ENCODE data around the gene HPX. TPM values are rescaled to one million over a fixed set of nuclear protein-coding genes. Genes with fewer than 3 reads are reported as not detected.

HPX gene
- total RNA-seq, 1 donor from 2014 or later: not detected

DNA sequence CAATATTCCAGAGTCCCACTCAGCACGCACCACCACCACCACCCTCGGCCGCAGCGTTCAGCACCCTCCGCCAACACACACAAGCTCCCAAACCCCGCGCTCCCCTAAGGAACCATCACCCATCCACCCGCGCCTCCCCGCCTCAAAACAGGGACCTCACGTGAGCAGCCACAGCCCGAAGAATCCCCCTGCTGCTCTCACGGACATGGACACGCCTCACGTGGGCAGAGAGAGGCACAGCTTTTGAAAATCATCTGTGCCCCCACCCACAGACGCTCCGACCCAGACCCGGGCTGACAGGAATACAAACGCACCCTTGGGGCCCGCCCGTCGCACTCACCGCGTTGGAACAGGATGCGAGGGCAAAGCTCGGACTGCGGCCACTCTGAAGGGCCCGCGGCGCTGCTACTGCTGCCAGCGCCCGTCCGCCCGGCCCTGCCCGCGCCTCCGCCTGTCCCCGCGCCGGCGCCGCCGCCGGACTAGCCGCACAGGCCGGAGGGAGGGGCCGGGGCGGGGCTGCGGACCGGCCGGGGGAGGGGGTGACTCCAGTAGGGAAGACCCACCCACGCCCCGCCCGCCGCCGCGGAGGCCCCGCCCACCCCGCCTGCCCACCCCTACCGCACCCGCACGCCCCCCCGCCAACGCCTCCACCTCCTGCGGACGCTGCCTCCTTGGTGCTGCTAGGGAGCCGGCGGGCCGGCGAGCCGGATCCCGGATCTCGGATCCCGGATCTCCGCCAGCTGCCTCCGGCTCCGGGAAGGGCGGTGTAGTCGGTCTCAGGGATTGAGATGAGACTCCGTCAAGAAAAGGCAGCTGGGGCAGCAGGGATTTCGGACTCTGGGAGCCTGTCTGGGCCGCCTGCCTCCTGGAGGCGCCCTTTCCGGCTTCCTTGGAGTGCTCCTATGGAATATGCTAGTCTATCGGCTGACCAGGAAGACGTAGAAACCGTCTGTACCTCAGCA lies 32.9 kb upstream of the HPX start, which contains the start of gene TRIM3:
TRIM3 (minus strand) TSS at position 491 of the 962 bp plus-strand sequence. CDS start 8,246 bp downstream, outside the sequence.
- intact Hi-C loops (cut with DNase I): loop anchor here (5.0 to 10.0 kb wide), 2 partner anchors 156 to 239 kb away; partner anchors contain the start of genes CNGA4 and FHIP1B
- peak; percentile 97 for DNase-seq (ENCODE audit: missing footprints)
- peak; percentile 93 for ATAC-seq

- ATAC-seq (no peak), DNase-seq (ENCODE audit: missing footprints) (no peak)
- intact Hi-C loops (cut with DNase I): loop anchor here (5.0 to 10.0 kb wide), 2 partner anchors 156 to 238 kb away; partner anchors contain the start of genes CNGA4 and FHIP1B
These were observed 32.1 kb upstream of the HPX start for GRCh38 chr11:6472934-6473333.

- intact Hi-C loops (cut with DNase I): no loop called here
- DNase-seq (ENCODE audit: missing footprints): no peak
- ATAC-seq: no peak
These were observed 28.8 kb upstream of the HPX start for GRCh38 chr11:6469599-6469998.

GRCh38 chr11:6468712-6469495 lies 28.1 kb upstream of the HPX start:
- DNase-seq (ENCODE audit: missing footprints) (peak; percentile 91), ATAC-seq (peak; percentile 89)
- intact Hi-C loops (cut with DNase I): loop anchor here (1.0 kb wide), 1 partner anchor 79 kb away; the partner anchor contains the start of gene SMPD1

DNA sequence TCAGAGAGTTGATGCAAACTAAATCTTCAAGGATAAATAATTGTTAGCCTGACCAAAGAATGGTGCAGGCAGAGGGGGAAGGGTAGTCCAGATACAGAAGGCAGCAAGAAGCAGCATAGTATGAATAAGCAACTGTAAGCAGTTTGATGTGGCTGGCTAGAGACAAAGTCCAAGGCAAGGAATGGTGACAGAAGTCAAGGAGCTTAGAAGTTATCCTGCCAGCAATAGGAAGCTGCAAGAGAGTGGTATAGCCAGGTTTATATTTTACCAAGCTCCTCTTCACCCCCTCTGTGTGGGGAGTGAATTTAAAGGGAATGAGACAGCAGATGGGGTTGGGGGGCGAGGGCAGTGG lies 18.3 kb upstream of the HPX start:
- no peak for DNase-seq (ENCODE audit: missing footprints)
- no peak for ATAC-seq
- intact Hi-C loops (cut with DNase I): no loop called here

- DNase-seq (ENCODE audit: missing footprints) (no peak), ATAC-seq (no peak)
- intact Hi-C loops (cut with DNase I): no loop called here
These were observed 17.7 kb upstream of the HPX start for GRCh38 chr11:6458352-6459098.

- no peak for DNase-seq (ENCODE audit: missing footprints)
- ATAC-seq: no peak
- intact Hi-C loops (cut with DNase I): no loop called here
These were observed 17.0 kb upstream of the HPX start for GRCh38 chr11:6457581-6458320.

- intact Hi-C loops (cut with DNase I): no loop called here
- no peak for ATAC-seq
- no peak for DNase-seq (ENCODE audit: missing footprints)
These were observed 15.7 kb upstream of the HPX start for GRCh38 chr11:6456361-6457073.

DNA sequence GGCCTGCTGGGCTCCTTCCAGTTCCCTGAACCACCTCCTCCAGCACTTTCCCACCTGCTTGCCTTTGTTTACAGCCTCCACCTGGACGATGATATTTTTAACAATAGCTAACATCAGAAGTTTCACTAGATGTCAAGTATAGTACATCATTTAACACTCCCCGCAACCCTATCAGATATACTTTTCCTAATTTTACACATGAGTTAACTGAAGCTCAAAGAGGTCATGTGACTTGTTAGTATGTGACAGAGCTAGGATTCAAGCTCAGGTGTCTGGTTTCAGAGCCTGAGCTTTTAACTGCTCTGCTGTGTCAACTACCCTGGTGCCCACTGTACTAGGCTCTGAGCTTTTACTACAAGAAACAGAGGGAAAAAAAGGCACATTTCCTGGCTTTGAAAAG lies 14.3 kb upstream of the HPX start:
- no peak for ATAC-seq
- DNase-seq (ENCODE audit: missing footprints): no peak
- intact Hi-C loops (cut with DNase I): no loop called here

DNA sequence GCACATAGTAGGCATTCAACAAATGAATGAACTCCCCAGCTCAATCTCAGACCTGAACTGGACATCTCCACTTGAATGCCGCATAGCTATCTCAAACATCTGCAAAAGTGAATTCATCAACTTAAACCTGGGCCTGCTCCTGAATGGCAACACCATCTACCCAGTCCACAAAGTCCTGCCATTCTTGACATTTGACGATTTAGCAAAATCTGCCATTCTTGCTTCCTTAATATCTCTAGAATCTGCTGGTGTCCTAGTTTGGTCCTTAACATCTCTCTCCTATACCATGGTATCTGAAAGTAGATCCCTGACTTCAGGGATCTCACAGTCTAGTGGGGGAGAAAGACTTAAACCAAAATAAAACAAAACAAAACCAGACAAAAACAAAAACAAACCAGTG lies 12.4 kb upstream of the HPX start:
- ATAC-seq: no peak
- DNase-seq (ENCODE audit: missing footprints): no peak
- intact Hi-C loops (cut with DNase I): no loop called here

DNA sequence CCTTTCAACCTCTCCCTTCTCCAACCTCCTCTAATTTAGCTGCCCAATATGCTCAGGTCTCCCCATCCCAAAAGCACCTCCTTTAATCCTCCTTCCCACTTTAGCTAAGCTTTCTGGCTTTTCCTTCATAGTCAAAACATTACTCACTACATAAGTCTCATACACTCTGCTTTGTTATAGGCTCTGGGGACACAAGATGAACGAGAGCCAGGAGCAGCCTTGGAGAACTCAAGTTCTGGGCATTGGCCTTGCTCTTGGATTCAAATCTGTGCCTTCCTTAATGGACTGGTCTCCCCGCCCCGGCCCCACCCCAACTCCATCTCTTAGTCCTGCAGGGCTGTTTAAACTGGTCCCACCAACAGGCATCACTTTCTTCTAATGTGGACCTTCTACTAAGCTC lies 11.4 kb upstream of the HPX start:
- DNase-seq (ENCODE audit: missing footprints) (no peak), ATAC-seq (no peak)
- intact Hi-C loops (cut with DNase I): no loop called here

- intact Hi-C loops (cut with DNase I): no loop called here
- no peak for ATAC-seq
These were observed 7.8 kb upstream of the HPX start for GRCh38 chr11:6448574-6448973.

DNA sequence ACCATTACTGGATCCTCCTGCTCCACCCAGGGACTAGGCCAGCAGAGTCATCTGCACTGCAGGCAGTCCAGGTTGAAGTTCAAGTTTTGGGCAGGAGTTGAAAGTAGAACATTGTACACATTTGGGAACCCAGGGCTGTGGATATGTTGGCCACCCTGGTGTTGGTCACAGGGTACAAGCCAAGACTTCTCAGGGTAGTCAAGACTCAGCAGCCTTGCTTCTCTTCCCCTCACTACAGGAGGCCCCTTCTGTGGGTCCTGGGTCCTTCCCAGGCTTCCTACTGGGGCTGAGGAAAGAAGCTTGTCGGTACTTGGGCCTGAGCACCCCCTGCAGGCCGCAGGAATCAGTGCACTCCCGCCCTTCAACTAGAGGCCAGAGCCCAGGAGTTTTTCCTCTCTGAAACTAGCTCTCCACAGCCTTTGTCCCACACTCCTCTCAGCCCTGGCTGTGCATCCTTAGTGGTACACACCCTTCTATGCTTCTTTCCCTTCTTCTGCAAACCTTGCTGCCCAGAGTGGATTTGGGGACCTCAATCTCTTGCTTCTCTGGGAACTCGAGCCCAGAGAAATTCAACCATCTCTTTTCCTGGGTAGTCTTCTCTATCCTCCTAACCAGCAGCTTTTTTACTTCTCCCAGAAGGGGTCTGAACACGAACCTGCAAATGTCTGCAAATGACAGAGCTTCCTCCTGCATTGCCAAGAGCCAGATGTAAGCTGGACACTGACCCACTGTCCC lies 2.6 kb upstream of the HPX start:
- ATAC-seq (peak; percentile 76), DNase-seq (ENCODE audit: missing footprints) (no peak)

More at GRCh38 chr11:6448574-6448973, 7.8 kb upstream of the HPX start:
- no peak for DNase-seq (ENCODE audit: missing footprints)

GRCh38 chr11:6442441-6442840 lies 1.7 kb upstream of the HPX start:
- DNase-seq (ENCODE audit: missing footprints): no peak
- intact Hi-C loops (cut with DNase I): loop anchor here (5.0 kb wide), 1 partner anchor 65 kb away; no protein-coding TSS in a partner anchor
- ATAC-seq: no peak

More for the DNA sequence above, 2.6 kb upstream of the HPX start:
- intact Hi-C loops (cut with DNase I): loop anchor here (1.0 to 5.0 kb wide), 2 partner anchors 64 kb away; no protein-coding TSS in a partner anchor

- intact Hi-C loops (cut with DNase I): no loop called here
- ATAC-seq (peak; percentile 64), DNase-seq (ENCODE audit: missing footprints) (no peak)
These were observed 1.7 kb downstream of the HPX start for GRCh38 chr11:6438979-6439571.

GRCh38 chr11:6437993-6438392 lies 2.8 kb downstream of the HPX start:
- DNase-seq (ENCODE audit: missing footprints): no peak
- peak; percentile 21 for ATAC-seq
- intact Hi-C loops (cut with DNase I): no loop called here
